ENCODE measurements around the gene MUC4.
"Not testable (repeated sequence)": the region's sequence is repeated elsewhere in the genome, so short reads cannot be mapped to it uniquely, and the experiment has no call there.

The MUC4 gene

DNA sequence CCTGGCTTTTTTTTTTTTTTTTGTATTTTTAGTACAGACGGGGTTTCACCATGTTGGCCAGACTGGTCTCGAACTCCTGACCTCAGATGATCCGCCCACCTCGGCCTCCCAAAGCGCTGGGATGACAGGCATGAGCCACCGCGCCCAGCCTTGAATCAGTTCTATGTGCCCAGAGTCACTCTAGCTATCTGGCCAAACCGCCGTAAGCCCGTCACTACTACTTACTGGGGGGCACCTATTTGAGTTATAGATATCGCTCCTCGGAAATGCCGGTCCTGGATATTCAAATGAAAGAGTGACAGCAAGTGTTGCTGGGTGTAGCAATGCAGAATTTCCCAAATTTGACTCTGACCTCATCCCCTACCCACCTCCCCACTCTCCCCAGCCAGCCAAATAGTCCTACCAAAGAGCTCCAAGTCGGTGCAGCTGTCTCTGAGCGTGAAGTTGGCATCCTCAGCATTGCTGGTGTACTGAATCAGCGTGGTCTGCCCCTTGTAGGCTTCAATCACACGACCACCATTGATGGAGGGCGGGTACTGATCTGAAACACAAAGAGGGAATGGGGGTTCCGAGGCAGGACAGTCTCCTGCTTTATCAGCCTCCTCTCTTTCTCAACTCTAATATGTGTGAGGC, 52.9 kb downstream of the MUC4 start:
- DNase-seq: no peak

DNA sequence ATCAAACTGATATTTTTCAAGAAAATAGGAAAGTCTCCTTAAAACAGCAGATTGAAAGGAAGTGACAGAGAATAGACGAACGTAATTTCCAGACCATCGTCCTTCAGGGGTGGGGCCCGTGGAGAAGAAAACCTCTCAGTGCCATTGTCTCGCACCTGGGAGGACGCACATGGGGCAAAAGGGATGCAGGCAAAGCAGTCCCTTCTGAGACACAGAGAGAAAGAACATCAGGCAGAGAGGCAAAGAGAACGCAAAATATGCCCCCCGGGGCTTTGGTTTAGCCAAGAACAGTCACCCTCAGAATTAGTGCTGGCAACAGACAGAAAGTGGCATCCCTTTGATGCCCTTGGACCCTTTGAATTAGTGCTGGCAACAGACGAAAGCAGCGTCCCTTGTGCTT, 53.9 kb downstream of the MUC4 start:
- no peak for DNase-seq

DNA sequence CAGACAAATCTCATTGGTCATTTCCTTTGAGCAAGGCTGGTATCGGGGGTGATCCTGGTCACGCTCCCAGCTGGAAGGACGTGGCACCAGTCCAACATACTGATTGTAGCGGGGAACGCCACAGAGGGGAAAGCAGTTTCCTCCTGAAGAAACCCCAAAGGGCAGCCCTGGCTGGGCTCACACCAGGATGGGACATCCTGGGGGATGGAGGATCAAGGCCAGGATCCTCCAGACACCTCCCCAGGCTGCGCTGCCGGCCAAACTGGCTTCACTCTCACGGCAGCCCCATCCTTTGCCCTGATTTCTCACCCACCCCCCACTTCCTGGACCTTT, 54.3 kb downstream of the MUC4 start:
- DNase-seq: no peak

DNA sequence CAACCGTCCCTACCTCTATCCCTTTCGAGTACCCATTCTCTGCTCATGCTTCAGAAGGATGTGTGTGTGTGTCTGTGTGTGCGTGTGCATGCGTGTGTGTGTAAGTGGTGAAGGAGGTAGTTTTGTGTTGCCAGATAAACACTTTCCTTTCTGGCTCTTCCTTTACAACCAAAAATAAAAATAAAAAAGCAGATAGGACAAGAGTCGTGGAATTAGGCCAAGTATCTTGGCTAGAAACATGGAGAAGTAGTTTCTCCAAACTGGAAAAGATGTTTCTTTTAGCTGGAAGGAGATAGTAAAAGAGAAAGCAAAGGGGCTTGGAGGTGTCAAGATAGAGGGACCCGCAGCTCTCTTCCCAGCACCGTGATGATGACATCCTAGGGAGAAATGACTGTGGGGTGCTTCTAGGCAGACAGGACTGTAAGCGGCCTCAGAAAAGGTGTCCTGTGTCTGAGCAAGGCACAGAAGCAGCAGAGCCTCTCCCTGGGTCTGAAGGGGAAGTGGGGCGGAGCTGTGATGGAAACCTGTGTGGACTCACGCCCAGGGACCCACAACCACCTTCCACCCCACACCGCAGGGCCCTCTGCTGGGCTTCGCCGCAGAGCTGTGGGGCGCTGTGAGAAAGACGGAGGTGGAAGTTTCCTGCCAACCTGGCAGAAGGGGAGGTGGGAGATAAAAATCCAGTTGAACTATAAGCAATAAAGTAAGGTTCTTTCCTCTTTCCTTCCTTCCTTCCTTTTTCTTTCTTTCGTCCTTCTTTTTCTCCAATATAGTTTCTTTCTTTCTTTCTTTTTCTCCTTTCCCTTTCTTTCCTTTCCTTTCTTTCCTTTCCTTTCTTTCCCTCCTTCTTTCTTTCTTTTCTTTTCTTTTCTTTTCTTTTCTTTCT, 55.7 kb downstream of the MUC4 start:
- no peak for DNase-seq

DNA sequence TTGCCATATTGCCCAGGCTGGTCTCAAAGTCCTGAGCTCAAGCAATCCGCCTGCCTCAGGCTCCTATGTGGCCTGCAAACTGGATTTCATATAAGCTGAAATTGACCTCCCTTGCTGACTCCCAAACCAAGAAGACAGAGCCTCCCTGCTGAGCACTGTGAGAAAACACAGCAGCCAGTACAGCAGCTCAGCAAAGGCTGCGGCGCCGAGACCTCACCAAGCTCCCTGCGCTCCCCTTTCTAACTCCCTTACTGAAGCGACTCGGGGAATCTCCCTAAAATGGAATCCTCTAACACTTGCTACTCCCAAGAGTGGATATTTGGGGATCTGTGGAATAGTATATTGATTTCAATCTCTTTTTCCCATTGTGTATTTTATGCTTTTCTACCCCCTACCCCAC, 56.3 kb downstream of the MUC4 start:
- DNase-seq: no peak

DNA sequence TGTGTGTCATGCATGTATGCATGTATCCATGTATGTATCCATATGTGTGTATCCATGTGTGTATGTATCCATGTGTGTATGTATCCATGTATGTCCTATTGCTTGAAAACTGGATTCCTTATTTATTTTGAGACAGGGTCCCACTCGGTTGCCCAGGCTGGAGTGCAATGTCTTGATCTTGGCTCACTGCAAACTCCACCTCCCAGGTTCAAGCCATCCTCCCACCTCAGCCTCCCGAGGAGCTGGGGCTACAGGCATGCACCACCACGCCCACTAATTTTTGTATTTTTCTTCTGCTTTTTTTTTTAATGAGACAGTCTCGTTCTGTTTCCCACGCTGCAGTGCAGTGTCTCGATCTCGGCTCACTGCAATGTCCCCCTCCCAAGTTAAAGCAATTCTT, 56.8 kb downstream of the MUC4 start:
- no peak for DNase-seq

DNA sequence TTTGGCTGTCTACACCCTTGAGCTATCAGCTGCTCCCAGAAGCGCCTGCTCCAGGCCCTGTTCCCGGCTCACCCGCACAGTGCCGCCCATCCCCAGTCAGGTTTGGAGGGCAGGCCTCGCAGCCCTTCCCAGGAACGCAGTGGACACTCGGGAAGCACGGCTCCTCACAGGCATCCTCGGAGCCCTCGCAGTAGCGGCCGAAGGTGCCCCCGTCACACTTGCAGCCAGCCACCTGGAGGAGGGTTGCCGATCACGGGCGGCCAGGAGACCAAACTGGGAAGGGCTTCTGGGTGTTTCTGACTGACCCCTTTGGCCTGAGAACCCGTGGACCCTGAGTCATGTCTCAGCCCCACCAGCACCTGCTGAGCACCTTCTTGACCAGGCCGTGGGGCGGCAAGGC, 57.6 kb downstream of the MUC4 start:
- no peak for DNase-seq

DNA sequence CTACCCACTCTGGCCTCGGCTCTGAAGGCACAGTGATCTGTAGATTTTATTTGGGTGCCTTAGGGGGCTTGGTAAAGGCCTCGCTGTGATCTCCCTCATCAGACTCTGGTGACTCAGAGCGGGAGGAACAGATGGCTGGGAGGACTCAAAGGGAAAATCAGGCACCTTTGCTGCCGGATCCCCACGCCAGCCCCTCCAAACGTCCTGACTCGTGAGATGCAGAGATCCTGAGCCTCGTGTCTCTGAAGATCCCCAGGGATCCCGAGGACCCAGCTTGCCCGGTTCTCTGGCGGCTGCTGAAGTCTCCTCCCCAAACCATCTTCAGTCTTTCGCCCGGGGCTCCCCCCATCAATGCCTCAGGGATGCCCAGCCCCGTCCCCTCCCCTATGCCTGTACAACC, 58.1 kb downstream of the MUC4 start:
- DNase-seq: no peak

DNA sequence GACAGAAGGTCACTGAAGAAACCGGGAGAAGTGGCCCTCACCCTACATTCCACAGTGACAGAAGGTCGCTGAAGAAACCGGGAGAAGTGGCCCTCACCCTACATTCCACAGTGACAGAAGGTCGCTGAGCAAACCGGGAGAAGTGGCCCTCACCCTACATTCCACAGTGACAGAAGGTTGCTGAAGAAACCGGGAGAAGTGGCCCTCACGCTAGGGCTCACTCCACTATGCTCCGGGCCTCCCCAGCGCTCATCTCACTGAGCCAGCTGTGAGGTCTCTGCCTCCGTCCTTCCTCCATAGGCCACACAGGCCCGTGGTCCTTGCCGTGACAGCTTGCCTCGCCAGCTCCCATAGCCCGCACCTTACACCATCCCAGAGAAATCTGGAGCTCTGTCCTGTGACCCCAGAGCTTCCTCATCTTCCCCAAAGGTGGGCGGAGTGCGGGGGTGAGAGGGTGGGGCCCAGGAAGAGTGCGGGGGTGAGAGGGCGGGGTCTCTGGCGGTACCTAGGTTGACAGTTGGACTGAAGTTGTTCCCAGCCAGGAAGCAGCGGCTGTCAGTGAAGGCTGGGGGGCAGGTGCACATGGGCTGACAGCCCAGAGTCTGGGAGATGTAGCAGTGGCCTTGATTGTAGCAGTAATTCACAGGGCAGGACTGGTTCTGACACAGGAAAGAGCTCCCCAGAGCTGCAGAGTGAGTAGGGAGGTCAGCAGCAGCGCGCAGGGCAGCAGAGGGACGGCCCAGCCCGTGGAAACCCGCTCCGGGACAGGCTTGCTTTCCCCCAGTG, 59.0 kb downstream of the MUC4 start:
- DNase-seq: no peak

DNA sequence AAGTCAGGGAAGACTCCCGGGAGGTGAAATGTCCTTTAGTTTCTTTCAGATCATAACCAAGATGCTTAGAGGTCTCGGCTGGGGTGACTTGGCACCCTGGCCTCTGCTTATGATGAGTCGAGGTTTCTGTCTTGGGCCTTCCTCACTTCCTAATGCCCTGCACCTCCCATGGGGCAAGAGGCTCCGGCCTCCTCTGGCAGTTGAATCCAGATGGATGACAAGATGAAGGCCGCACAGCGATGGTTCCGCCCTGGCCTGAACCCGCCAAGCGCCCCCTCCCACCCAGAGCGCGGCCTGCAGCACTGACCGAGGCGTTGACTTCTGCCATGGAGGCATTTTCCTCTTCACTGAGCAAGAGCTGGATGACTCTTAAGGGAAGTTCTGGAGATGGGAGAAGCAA, 59.7 kb downstream of the MUC4 start:
- no peak for DNase-seq

DNA sequence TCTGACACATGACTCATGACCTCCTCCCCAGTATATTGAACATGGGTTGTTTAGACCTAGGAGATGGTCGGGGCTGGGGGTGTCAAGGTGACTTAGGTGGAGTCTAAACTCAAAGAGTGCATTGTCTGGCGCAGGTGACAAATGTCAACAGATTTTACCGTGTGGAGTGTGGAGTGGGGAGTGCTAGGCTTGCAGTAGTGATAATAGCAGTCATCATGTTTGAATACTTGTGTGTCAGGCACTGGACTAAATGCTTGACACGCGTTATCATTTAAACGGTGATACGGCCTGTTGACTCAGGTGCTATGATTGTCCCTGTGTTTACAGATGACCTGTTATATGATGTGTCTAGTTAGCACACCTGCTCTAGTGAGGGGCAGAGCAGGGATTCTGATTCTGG, 60.2 kb downstream of the MUC4 start:
- no peak for DNase-seq

DNA sequence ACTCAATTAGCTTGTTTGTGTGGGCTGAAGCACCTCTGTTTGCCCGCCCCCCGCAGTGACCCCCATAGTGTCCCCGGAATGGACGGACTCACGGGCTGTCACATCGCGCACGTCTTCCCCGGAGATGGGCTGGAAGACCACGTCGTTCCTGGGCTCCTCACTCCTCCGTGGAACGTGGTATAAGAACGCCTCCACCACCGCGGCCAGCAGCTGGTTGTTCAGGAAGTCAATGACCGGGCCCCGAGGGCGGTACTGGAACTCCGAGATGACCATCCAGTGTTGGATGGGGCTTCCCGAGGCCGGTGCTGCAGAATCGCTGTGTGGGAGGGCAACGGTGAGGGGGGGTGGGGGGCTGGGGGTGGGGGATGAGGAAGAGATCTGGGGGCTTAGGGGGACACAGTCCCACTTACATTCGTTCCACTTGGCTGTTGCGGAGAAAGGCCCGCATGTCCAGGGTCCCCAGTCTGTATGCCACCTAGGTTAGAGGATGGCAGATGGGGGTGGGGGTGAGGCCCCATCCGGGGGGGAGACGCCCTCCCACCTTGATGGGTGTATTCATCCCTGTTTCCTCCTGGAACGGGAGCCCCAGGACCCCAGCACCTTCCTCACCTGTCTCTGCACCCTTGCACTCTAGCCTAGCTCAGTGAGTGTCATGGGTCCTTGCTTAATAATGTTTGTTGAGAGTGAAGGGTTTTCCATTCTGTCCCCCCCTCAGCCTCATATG, 60.8 kb downstream of the MUC4 start:
- no peak for DNase-seq

DNA sequence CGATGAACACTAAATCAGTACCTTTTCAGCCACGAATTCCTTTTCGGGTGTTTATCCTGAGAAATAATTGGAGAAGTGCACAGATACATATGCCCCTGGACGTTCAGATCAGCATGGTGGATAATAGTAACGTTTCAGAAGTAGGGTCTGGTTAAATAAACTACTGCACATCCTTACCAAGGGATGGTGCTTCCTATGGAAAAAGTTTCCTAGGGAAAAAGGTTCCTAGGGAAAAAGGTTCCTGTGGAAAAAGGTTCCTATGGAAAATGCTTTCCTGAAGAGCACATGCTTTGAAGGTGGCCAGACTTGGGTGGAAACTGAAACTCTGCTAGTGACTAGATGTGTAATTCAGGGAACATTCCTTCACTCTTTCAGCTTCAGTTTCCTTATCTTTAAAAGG, 62.6 kb downstream of the MUC4 start:
- not testable (repeated sequence) for DNase-seq

DNA sequence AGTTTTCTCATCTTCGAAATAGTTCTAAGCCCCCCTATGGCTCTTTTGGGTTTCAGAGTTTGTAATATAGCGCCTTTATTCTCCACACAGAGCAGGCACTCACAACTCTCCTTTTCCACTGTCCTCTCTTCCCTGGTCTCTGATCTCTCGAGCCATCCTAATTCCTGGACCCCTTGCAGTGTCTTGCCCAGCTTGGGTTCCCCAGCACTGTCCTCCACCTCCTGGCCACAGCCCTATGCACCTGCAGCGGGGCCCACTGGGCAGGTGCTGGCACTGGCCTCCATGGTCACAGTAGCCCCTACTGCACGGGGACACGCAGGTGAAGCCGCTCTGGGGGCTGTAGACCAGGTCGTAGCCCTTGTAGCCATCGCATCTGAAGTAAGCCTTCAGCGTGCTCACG, 63.1 kb downstream of the MUC4 start:
- no peak for DNase-seq

DNA sequence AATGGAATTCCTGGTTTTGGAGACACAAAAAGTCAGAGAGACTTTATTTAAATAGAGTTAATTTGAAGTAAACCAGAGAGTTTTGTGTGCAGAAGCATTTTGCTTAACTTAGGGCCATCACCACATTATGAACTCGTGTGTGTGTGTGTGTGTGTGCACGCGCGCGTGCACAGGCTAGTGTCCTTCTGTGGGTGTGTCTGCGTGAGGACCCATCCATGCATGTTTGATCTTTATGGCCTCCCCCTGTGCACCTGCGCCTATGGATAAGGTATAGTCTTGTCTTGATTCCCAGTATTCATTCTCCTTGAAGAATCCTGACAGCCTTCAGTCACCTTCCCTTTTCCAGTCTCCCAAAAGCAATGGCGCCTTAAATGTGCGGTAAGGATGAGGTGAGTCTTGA, 65.0 kb downstream of the MUC4 start:
- no peak for DNase-seq

DNA sequence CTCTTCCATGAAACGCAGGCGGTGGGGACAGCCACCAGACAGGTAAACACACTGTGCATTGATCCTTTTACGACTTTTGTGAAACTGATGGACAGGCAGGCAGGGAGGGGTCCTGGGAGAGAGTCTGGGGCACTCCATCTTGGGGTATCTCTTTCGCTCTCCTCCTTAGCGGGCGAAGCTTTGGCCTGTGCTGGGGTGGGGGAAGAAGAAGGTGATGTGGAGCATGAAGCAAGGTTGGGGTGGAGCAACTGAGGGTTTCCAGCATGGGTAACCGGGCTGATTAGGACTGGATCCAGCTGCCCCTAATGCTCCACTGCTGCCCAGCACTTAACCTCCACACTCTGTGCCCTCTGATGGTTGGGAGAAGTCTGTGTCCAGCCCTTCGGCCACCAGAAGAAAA, 65.4 kb downstream of the MUC4 start:
- no peak for DNase-seq

DNA sequence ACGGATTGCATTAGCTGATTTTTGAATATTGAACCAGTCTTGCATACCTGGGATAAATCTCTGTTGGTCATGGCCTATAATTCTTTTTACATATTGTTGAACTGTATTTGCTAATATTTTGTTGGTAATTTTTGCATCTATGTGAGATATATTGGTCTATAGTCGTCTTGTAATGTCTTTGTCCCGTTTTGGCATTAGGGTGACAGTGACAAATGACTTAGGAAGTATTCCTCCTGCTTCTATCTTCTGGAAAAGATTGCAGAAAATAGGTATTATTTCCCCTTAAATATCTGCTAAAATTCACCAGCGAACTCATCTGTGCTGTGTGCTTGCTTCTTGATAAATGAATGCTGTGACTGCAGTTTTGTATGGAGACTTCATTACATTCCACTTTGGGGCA, 67.3 kb downstream of the MUC4 start:
- DNase-seq: no peak

DNA sequence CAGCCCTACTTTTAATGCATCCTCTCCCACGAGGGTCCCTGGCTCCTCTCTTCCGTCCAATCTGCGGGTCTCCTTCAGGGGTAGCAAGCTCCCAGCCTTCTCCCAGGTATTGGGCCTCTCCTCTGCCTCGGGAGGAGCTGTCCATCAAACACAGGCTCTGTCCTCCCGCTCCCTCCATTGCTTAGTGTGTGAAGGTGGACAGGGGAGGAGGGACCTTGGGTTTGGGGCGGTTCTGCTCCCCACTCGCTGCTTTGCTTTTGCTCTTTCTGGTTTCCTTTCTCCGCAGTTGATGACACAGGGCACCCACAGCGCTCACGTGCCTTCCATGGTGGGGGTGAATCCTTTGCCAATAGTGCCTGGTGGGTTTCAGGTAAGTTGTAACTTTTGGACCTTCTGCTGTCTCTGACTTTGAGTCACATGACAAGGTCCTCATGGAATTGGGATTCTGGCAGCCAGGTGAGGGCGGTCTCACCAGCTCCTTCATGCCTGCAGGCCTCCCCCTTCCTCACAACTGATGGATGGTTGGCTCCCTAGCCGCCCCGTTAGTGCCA, 72.1 kb downstream of the MUC4 start:
- no peak for DNase-seq

DNA sequence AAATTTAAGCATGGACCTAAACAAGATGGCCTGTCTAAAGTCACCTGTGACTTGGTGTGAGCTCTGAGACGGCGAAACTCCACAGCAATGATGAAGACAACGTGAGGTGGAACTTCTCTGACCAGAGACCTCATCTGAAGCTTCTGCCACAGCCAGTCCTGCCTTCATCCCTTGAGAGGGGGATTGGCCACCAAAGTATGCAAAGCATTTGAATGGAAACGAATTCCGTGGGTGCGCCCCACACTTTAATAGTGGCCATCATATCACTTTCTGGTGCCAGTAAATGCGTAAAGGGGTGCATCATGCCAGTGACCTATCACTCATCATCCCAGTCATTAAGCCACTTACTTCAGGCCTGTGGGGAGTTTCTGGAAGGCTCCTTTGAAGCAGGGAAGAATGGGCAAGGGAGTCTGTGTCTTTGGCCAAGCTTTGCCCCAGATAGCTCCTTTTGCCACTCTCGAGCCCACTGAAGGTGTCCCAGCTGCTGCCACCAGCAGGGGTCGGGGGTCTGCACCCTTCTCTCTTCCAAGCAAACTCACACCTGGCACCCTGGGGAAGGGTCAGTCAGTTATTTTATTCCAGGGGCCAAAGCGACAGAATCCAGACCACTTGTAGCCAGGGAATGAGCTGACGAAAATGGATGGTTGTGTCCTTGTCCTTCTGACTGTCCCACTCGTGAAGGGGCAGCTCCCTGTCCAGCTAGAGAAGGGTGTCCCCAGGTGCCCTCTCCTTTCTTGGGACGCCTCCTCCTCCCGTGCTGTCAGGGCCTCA, 73.3 kb downstream of the MUC4 start:
- DNase-seq: no peak

DNA sequence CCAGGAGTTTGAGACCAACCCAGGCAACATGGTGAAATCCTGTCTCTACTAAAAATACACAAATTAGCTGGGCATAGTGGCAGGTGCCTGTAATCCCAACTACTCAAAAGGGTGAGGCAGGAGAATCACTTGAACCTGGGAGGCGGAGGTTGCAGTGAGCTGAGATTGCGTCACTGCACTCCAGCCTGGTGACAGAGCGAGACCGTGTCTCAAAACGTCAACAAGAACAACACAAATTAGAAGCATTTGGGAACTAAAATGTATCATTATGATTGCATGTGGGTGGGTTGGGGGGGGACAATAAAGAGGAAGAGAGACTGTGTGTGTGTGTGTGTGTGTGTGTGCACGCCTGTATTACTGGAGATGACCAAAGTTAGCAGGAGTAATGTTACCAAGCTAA, 73.9 kb downstream of the MUC4 start:
- not testable (repeated sequence) for DNase-seq

DNA sequence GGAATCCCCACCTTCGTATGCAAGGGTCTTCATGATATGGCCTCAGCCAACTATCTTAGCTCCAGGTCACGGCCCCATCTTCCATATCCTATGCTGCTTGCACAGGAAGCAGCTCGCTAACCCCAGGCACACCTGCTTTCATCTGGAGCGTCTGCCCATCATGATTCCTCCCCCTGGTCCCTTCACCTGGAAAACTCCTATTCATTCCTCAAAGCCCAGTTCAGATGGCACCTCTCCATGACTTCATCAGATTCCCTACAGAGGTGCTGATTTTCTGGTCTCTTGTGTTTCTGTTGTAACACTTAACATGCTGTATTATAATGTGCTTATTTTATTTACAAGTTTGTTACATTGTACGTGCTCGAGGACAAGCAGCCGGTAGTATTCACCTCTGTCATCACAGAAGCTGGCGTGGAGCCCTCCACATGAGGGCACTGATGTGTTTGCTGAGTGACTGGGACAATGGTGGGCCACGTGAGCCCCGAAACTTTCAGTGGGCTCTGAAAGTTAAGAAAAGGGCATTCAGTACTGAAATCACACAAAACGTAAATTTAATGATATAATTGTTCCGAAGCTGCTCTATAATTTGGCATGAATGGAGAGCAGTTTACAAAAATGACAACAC, 74.8 kb downstream of the MUC4 start:
- no peak for DNase-seq

Measured in fibroblast of skin of scalp (primary cell).